DND-41 (cell line): Measurements from ENCODE around the gene OTUD3.

ENCODE experiments used
- ATAC-seq: fragments of 200-7000 bp; cut with Tn5 transposase; 3 replicates; pipeline ENCODE4 v1.9.1; 2021; ENCODE audit warnings: low read depth; ENCODE audit not compliant: insufficient read depth
- DNase-seq: peaks from one replicate; pipeline ENCODE4 v3.0.0-alpha.2; 2020
- H2AFZ ChIP-seq: 2 replicates; pipeline ENCODE4 v1.6.0; 2012; ENCODE audit warnings: low read depth, low read length
- H3K27ac ChIP-seq: 2 replicates; pipeline ENCODE4 v1.5.1; 2012; ENCODE audit warnings: low read length, inconsistent platforms
- H3K27me3 ChIP-seq: fragments of 200-600 bp; sonication (generic); 2 replicates; pipeline ENCODE4 v1.6.0; 2012; ENCODE audit warnings: low read length, mild to moderate bottlenecking, inconsistent platforms; ENCODE audit not compliant: insufficient read depth, poor library complexity
- H3K36me3 ChIP-seq: 2 replicates; pipeline ENCODE4 v1.5.1; 2012; ENCODE audit warnings: low read length, inconsistent platforms; ENCODE audit not compliant: insufficient read depth
- H3K4me1 ChIP-seq: 2 replicates; pipeline ENCODE4 v1.5.1; 2012; ENCODE audit warnings: mild to moderate bottlenecking, low read length; ENCODE audit not compliant: insufficient read depth
- H3K4me2 ChIP-seq: 2 replicates; pipeline ENCODE4 v1.6.0; 2012; ENCODE audit warnings: mild to moderate bottlenecking, moderate library complexity, low read length, inconsistent platforms; ENCODE audit not compliant: insufficient read depth
- H3K4me3 ChIP-seq, 2 experiments: fragments of 200-600 bp in 1 of 2; shearing (Covaris generic) in 1 of 2; 2 replicates each; pipeline ENCODE4 v1.5.1; 2012 to 2016; ENCODE audit warnings: inconsistent platforms in 2 of 2, low read length in 2 of 2, mild to moderate bottlenecking in 2 of 2, low read depth in 1 of 2, moderate library complexity in 1 of 2
- H3K79me2 ChIP-seq: 2 replicates; pipeline ENCODE4 v1.6.0; 2012; ENCODE audit warnings: low read length, inconsistent platforms; ENCODE audit not compliant: insufficient read depth
- H3K9ac ChIP-seq: 2 replicates; pipeline ENCODE4 v1.6.0; 2012; ENCODE audit warnings: low read depth, mild to moderate bottlenecking, inconsistent platforms, low read length, moderate library complexity
- H3K9me3 ChIP-seq: 2 replicates; pipeline ENCODE4 v1.5.1; 2012; ENCODE audit warnings: low read length, moderate library complexity, mild to moderate bottlenecking, inconsistent platforms; ENCODE audit not compliant: insufficient read depth, severe bottlenecking
- H4K20me1 ChIP-seq: 2 replicates; pipeline ENCODE4 v1.6.0; 2012; ENCODE audit warnings: low read length; ENCODE audit not compliant: insufficient read depth
- EZH2 ChIP-seq: IDR thresholded peaks from 3 replicates; pipeline ENCODE4 v1.6.1; 2012; ENCODE audit warnings: borderline replicate concordance, low read depth, mild to moderate bottlenecking, moderate library complexity, low read length, inconsistent platforms; ENCODE audit not compliant: severe bottlenecking
- TF ChIP-seq, protein P1 (sequence below): IDR thresholded peaks from 2 replicates; pipeline ENCODE4 v1.5.1; 2012; ENCODE audit warnings: borderline replicate concordance, low read length, moderate library complexity, mild to moderate bottlenecking; ENCODE audit not compliant: poor library complexity, severe bottlenecking; ENCODE audit errors: extremely low read depth

The OTUD3 gene

DNA sequence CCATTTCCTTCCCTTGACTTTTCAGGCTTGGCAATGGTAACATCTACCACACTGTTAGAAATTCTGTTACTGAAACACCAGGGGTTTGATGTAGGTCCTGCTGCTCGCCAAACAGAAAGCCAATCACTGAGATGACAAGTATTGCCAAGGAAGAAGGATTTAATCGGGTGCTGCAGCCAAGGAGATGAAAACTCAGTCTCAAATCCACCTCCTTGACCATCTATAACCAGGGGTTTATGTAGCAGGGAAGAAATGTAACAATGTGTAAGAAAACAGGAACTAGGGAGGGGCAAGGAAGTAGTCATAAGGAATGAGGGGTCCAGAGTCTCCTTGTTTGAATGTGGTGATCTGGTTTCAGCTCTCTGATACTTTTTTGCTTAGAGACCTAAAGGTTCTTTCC, 71.9 kb downstream of the OTUD3 start:
- Histone ChIP-seq H3K27ac (no peak overlapping the region), H3K9me3 (no peaks in the 10 kb centered on the region), H3K36me3 (no peaks in the 10 kb centered on the region), H3K4me3 (no peak overlapping the region), H4K20me1 (no peaks in the 10 kb centered on the region), H3K4me2 (no peak overlapping the region), H3K79me2 (no peaks in the 10 kb centered on the region), H3K4me1 (no peaks in the 10 kb centered on the region), H2AFZ (no peak overlapping the region), H3K27me3 (peaks cover 4% of the 10 kb centered on the region), H3K9ac (no peak overlapping the region)
- DNase-seq = no peak
- no peak for ATAC-seq
- no peak for TF ChIP-seq EZH2
- TF ChIP-seq, protein P1, sequence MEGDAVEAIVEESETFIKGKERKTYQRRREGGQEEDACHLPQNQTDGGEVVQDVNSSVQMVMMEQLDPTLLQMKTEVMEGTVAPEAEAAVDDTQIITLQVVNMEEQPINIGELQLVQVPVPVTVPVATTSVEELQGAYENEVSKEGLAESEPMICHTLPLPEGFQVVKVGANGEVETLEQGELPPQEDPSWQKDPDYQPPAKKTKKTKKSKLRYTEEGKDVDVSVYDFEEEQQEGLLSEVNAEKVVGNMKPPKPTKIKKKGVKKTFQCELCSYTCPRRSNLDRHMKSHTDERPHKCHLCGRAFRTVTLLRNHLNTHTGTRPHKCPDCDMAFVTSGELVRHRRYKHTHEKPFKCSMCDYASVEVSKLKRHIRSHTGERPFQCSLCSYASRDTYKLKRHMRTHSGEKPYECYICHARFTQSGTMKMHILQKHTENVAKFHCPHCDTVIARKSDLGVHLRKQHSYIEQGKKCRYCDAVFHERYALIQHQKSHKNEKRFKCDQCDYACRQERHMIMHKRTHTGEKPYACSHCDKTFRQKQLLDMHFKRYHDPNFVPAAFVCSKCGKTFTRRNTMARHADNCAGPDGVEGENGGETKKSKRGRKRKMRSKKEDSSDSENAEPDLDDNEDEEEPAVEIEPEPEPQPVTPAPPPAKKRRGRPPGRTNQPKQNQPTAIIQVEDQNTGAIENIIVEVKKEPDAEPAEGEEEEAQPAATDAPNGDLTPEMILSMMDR = no peak

DNA sequence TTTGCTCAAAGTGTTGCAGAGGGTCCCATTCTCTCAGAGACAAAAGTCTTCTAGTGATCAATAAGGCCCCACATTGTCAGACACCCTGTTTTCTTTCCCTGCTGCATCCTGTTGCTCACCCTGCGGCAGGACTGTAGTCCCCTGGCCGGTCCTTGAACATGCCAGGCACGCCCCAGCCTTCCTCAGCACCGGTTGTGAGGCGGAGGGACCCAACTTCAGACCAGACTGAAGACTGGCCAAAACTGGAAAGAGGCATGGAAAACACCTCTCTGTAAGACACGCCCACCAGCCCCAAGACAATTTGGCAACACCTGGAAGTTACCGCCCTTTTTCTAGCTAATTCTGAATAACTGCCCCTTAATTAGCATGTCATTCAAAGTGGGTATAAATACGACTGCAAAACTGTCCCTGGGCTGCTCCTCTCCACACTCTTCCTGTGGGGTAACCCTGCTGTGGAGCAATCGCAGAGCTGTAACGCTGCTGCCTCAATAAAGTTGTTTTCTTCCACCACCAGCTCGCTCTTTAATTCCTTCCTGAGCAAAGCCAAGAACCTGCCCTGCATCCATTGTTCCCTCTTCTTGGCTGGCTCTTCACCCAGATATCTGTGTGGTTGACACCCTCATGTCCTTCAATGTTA, 73.5 kb downstream of the OTUD3 start:
- H4K20me1 ChIP-seq = no peaks in the 10 kb centered on the region
- H3K36me3 ChIP-seq = no peaks in the 10 kb centered on the region
- no peak for TF ChIP-seq EZH2
- TF ChIP-seq, protein P1 = no peak
- H3K27me3 ChIP-seq = peaks cover 4% of the 10 kb centered on the region
- no peak overlapping the region for H2AFZ ChIP-seq
- H3K79me2 ChIP-seq = no peaks in the 10 kb centered on the region
- no peaks in the 10 kb centered on the region for H3K9me3 ChIP-seq
- H3K4me3 ChIP-seq = no peak overlapping the region
- ATAC-seq (no peak), DNase-seq (no peak)
- H3K4me1 ChIP-seq = no peaks in the 10 kb centered on the region
- H3K27ac ChIP-seq = no peak overlapping the region
- no peak overlapping the region for H3K4me2 ChIP-seq
- H3K9ac ChIP-seq = no peak overlapping the region

DNA sequence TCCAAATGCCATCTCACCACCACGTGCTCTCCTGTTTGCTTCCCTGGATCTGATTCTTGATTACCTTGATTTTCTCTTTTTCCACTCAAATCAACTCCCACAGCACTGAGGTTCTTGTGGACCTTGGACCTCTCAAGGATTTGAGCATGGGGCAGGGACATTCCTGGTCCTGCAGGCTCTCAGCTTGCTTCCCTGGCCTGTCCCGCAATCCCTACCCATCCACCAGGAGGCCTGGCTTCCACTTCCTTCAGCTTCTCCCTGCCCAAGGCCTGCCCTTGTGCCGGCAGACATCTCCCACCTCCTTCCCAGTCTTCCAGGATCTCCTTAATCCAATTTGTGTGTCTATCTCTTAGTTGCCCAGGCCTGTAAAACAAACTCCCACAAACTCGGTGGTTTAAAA, 75.6 kb downstream of the OTUD3 start:
- Histone ChIP-seq H3K4me3 (no peak overlapping the region), H3K9me3 (no peaks in the 10 kb centered on the region), H3K79me2 (no peaks in the 10 kb centered on the region), H3K4me2 (no peak overlapping the region), H4K20me1 (no peaks in the 10 kb centered on the region), H3K4me1 (no peaks in the 10 kb centered on the region), H3K27me3 (peaks cover 4% of the 10 kb centered on the region), H3K36me3 (no peaks in the 10 kb centered on the region), H2AFZ (no peak overlapping the region), H3K9ac (no peak overlapping the region), H3K27ac (no peak overlapping the region)
- ATAC-seq (no peak), DNase-seq (no peak)
- TF ChIP-seq, protein P1 = no peak
- TF ChIP-seq EZH2 = no peak
